ENCODE measurements around the gene FOCAD. TPM values are rescaled to one million over a fixed set of nuclear protein-coding genes. Genes with fewer than 3 reads are reported as not detected.

The FOCAD gene, protein sequence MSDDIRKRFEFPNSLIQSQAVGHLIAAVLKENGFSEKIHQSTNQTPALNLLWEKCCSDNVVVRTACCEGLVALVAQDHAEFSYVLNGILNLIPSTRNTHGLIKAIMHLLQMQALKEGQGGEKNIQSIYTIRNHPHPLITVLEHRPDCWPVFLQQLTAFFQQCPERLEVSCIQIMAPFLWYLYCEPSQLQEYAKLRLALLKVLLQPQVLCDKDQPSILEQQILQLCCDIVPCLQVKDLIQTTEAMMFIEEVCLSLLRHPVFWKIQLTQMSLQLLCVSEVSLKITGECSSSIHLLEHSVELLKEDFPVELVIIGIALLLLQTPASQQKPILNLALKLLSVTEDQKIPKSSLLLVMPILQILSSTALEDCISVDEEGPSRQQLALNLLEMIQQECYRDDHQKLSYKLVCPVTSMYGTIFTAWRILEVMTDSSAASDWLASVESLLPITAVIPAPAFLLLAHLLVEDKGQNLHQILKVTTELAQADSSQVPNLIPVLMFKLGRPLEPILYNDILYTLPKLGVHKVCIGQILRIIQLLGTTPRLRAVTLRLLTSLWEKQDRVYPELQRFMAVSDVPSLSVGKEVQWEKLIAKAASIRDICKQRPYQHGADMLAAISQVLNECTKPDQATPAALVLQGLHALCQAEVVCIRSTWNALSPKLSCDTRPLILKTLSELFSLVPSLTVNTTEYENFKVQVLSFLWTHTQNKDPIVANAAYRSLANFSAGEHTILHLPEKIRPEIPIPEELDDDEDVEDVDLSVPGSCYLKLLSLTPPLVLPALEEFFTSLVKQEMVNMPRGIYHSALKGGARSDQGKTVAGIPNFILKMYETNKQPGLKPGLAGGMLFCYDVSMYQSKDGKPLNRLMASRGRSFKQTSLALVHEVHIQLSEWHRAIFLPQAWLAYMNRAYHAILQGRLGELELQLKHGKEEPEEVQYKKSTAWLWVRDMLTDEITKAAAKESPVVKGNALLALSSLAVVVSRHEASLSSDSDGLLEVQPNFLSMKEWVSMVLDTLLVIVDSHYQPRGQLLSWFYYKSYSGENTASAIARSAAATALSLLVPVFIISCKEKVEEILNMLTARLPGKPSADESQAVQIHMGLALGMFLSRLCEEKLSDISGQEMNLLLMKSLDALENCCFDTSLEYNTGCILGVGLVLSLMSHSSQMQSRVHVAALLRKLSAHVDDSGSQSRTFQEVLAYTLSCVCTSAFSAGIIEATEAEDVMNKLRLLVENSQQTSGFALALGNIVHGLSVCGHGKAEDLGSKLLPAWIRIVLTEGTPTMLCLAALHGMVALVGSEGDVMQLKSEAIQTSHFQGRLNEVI (N-terminal part only)
- 15.3 to 17.5 TPM (median 16.6 TPM) in 5 replicates for total RNA-seq (2022; extraction: Qiagen RNA extraction; ENCODE audit: low read depth)

DNA sequence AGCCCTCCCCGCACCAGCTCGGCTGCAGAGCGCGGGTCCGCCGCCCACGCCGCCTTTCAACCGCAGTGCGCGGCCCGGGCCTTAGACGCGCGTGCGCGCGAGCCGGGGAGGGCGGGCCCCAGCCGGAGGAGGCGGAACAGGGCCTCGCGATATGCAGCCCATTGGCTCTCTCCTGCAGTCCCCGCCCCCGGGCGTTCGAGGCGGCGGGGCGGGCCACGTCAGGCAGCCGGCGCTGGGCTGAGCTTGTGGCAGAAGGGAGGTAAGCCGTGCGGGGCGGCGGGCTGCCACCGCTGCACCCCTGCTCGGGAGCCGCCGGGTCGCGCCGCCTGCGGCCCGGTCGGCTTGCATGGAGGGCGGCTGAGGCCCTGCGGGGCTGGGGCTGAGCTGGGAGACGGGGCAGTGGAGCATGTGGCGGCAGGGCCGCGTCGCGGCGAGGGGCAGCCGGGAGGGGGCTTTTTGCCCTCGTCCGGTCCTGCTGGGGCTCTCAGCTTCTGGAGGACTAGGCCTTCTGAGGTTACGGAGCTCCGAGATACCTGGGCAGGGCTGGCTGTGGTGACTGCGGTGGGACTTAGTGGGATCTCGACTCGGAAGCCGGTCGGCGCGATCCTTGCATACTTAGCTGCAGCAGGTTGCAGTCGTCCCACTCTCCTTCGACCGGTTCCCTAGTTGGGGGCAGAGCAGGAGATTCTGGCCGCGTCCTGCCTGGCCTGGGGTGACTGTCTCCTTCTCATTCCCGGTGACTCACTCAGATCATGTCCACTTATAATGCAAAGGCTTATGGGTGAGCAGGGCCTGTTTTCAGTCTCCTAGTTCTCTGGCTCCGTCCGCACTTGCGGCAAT lies at the start of gene FOCAD:
TSS of gene FOCAD (plus strand) at position 225 of the 840 bp plus-strand sequence. CDS start 31,095 bp downstream, outside the sequence.

DNA sequence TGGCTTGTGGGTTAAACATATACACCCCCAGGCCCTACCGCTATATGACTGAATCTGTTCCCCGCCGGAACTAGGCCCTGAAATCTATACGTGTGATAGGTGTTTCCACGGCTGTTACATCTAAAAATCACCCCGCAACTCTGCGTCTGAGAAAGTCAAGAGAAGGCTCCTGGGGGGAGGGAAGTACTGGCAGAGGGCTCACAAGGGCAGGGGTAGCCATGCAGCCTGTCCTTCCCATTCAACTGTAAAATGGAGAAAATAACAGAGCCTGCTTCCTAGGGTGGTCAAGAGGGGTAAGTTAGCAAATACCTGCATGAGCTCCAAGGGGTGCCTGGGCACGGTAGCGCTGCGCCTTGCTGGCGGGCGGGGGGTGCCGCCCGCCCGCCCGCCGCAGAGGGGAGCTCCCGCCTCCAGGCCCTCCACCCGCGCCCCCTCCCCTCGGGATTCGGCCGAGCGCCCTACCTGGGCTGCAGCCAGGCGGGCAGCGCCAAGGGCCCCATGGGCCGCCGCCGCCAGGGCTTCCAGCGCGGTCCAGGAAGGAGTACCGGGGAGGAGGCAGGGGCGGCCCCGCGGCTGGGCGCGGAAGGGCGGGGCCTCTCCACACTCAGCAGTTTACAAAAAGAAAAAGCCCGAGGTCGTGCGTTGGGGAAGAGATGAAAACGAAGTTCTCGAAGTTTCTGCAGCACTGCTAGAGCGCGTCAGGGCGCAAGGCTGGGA lies 347.2 kb downstream of the FOCAD start, which contains the start of gene HACD4:
TSS of gene HACD4 (minus strand) at position 550 of the 717 bp plus-strand sequence. CDS start at position 500, 50 bp downstream.

Other genes starting within 250 kb of the FOCAD start
- 14.3 to 21.9 TPM (median 16.7 TPM) in 5 replicates for gene MLLT3, start 61.8 kb upstream of the FOCAD start, total RNA-seq (2022; extraction: Qiagen RNA extraction; ENCODE audit: low read depth)